Choroid plexus epithelial cell (primary cell): ENCODE measurements around the gene CDH13.

Experiments
- DNase-seq: peaks from one replicate; pipeline ENCODE4 v3.0.0-alpha.2; 2010; ENCODE audit warnings: low read depth
- H3K4me3 ChIP-seq: 2 replicates; pipeline ENCODE4 v1.5.1; 2011; ENCODE audit warnings: low read depth, mild to moderate bottlenecking, control low read depth, low read length, moderate library complexity
- TF ChIP-seq, protein P1 (sequence below): conservative IDR thresholded peaks from 2 replicates; pipeline ENCODE4 v1.5.1; 2011; ENCODE audit warnings: low read depth, mild to moderate bottlenecking, control low read depth, inconsistent platforms, low read length, moderate library complexity

Gene CDH13

DNA sequence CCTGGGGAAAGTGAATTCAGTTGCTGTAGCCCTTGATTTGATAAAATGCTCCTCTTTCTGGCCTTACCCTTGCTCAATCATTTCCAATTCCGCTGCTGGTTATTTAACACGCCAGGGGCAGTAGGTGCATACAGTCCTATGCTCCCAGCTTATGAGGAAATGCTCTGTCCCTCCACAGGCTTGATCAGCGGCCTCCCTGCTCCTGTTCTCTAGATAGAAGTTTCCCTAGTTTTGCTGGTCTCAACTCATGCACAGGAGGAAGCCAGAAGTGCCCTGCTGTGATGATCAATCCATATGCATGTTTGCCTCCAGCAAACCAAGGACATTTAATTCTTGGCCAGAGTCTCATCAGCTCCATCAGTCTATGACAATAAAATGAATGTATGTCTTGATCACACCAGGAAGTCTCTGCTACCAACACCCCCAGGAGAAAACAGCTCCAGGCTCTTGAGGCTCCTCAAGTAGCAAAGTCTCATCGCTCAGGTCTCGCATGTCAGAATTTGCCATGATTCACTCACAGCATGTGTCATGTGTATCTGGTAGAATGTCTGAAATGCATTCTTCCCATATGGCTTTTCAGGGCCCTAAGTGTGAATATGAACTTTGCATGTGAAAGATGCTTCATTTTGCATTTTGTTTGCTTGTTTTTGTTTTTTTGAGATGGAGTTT lies 208.9 kb downstream of the CDH13 start:
- TF ChIP-seq, protein P1, sequence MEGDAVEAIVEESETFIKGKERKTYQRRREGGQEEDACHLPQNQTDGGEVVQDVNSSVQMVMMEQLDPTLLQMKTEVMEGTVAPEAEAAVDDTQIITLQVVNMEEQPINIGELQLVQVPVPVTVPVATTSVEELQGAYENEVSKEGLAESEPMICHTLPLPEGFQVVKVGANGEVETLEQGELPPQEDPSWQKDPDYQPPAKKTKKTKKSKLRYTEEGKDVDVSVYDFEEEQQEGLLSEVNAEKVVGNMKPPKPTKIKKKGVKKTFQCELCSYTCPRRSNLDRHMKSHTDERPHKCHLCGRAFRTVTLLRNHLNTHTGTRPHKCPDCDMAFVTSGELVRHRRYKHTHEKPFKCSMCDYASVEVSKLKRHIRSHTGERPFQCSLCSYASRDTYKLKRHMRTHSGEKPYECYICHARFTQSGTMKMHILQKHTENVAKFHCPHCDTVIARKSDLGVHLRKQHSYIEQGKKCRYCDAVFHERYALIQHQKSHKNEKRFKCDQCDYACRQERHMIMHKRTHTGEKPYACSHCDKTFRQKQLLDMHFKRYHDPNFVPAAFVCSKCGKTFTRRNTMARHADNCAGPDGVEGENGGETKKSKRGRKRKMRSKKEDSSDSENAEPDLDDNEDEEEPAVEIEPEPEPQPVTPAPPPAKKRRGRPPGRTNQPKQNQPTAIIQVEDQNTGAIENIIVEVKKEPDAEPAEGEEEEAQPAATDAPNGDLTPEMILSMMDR, result no peak
- no peak overlapping the region for H3K4me3 ChIP-seq
- DNase-seq, result peak; percentile 53

- TF ChIP-seq, protein P1, result no peak
- no peak for DNase-seq
- H3K4me3 ChIP-seq, result no peak overlapping the region
Observed at GRCh38 chr16:82841108-82841507, 214.3 kb downstream of the CDH13 start.

GRCh38 chr16:82843606-82844271 lies 217.0 kb downstream of the CDH13 start:
- TF ChIP-seq, protein P1, result no peak
- DNase-seq, result no peak
- no peak overlapping the region for H3K4me3 ChIP-seq

DNA sequence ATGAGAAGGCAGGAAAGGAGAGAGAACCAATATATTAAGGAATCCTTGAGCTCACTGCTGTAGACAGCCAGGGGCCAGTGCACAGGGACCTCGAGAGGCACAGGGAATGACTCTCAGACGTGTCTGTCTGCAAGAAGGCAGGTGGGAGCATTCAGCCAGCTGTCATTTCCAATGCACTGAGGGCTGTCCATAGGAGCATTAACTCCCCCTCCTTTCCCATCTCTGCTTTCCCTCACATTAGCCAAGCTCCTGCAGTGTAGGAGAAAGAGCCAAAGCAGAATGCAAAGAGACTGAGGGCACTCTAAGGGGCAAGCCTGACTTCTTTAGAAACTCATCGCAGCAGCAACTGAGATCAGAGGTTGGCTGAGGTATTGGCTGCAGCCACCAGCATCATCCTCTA lies 218.3 kb downstream of the CDH13 start:
- H3K4me3 ChIP-seq, result no peak overlapping the region
- TF ChIP-seq, protein P1, result no peak
- no peak for DNase-seq

GRCh38 chr16:82846806-82847205 lies 220.0 kb downstream of the CDH13 start:
- H3K4me3 ChIP-seq, result no peak overlapping the region
- TF ChIP-seq, protein P1, result no peak
- no peak for DNase-seq

GRCh38 chr16:82848013-82848412 lies 221.2 kb downstream of the CDH13 start:
- H3K4me3 ChIP-seq, result no peak overlapping the region
- peak; percentile 49 for DNase-seq
- TF ChIP-seq, protein P1, result no peak

- H3K4me3 ChIP-seq, result no peak overlapping the region
- TF ChIP-seq, protein P1, result no peak
- DNase-seq, result no peak
Observed at GRCh38 chr16:82852388-82853008, 225.7 kb downstream of the CDH13 start.
